ENCODE measurements around the gene SLFN5.

DNA sequence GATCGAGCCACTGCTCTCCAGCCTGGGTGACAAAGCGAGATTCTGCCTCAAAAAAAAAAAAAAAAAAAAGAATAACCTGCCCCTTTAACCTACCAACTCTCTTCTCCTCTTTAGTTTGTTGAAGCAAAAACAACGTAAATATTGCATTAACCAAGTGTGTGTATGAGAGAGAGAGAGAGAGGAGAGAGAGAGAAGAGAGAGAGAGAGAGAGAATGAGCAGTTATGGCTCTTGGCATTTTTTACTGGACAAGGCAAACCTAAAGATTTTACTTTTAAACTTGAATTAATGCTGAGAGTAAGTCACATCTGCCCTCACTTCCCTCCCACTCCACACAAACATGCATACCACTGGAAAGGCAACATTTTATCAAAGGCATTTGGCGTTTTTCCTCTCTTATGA lies 3.0 kb upstream of the SLFN5 start:
- TF ChIP-seq POLR2A (IDR thresholded peaks at IDR 0.05) = no peak
- TF ChIP-seq, protein P1, sequence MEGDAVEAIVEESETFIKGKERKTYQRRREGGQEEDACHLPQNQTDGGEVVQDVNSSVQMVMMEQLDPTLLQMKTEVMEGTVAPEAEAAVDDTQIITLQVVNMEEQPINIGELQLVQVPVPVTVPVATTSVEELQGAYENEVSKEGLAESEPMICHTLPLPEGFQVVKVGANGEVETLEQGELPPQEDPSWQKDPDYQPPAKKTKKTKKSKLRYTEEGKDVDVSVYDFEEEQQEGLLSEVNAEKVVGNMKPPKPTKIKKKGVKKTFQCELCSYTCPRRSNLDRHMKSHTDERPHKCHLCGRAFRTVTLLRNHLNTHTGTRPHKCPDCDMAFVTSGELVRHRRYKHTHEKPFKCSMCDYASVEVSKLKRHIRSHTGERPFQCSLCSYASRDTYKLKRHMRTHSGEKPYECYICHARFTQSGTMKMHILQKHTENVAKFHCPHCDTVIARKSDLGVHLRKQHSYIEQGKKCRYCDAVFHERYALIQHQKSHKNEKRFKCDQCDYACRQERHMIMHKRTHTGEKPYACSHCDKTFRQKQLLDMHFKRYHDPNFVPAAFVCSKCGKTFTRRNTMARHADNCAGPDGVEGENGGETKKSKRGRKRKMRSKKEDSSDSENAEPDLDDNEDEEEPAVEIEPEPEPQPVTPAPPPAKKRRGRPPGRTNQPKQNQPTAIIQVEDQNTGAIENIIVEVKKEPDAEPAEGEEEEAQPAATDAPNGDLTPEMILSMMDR (IDR thresholded peaks at IDR 0.05) = no peak

Data from thyroid gland (tissue), 4 donors.